Nucleus accumbens (tissue), 56 donors: Measurements from ENCODE around the gene FAM200A.
A peak's percentile ranks its signal among the peaks of the same experiment; 100 is the strongest.
"Not testable (repeated sequence)": the region's sequence is repeated elsewhere in the genome, so short reads cannot be mapped to it uniquely, and the experiment has no call there.

ENCODE experiments used
- DNase-seq, 56 donors: peaks; one replicate each; lab custom pipeline; 2025; lab: John Stamatoyannopoulos, UW

Gene FAM200A

DNA sequence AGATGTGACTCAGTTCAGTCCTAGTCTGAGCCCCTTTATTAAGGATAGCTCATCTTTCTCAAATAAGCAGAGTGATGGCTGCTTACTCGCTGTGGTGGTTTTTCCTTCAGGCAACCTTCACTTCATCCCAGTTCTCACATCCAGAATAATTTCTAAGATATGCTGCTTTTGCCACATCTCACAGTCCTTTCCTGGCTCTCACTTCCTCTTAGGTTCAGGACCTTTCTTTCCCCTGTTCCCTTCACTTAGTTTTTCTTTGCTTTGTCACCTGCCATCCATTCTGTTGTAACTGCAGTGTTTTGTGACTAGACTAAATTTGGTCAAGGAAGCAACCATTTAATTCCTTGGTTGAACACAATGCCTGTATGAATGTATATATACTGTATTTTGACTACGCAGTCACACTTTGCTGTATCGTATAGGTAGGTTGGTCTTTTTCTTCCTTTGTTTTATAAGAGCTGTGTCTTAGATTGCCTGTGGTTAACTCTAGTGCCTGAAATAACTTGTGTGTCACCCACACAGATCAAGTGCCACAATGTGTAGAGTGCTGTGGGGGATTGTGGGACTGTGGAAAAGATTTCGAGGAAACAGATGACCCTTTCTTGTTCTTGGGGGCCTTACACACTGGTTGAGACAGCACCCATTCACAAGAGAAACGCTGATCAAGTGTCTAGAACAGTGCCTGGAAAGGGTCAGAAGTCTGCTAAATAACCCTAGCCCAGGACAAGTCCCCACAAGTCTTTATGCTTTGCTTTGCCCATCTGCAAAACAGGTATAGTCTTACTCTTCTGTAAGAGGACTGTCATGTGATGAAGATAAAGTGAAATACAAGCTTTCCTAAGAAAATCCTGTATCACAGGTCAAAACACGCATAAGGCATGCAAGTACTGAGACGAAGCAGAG, 9.2 kb upstream of the FAM200A start:
- no peak for DNase-seq

DNA sequence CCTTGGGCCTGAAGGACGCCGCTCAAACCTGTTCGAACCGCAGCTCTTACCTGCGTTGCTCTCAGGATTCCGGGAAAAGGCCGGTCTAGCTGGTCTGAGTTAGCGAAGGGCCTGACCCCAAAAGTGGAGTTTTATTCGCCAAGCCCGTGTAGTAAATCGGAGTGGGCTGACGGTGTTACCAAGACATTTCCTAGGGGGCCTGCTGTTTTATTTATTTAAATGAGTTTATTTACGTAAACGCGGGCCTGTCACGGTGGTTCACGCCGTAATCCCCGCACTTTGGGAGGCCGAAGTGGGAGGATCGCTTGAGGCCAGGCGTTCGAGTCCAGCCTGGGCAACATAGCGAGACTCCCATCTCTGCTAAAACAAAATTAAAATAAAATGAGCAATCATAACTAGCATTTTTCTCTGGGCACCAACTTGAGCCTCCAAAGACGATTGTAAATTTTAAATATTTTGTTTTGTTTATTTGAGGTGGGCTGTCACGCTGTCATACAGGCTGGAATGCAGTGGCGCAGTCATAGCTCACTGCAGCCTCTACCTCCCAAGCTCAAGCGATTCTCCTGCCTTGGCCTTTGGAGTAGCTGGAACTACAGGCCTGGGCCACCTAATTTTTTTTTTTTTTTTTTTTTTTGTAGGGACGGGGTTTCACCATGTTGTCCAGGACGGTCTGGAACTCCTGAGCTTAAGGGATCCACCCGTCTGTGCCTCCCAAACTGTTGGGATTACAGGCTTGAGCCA, 7.4 kb upstream of the FAM200A start:
- DNase-seq = peak in 1 of 56 donors; percentile 54

- DNase-seq = peak in 55 of 56 donors; percentile 56 to 96 (median 87)
These were observed 6.6 kb upstream of the FAM200A start, which contains the start of gene ZNF655 for GRCh38 chr7:99558306-99559174. Gene ZNF655 (plus strand): TSS chr7:99558642. CDS start chr7:99560560, 1,918 bp downstream.

- DNase-seq = peak in 5 of 56 donors; percentile 56 to 74 (median 71)
These were observed 6.0 kb upstream of the FAM200A start for GRCh38 chr7:99557940-99558305.

GRCh38 chr7:99557196-99557607, 5.3 kb upstream of the FAM200A start:
- DNase-seq = no peak

- DNase-seq = no peak
These were observed 3.0 kb upstream of the FAM200A start for GRCh38 chr7:99554939-99555338.

GRCh38 chr7:99553039-99553438, 1.1 kb upstream of the FAM200A start:
- no peak for DNase-seq

GRCh38 chr7:99551334-99551733, 580 bp downstream of the FAM200A start:
- DNase-seq = peak in 1 of 56 donors; percentile 9

DNA sequence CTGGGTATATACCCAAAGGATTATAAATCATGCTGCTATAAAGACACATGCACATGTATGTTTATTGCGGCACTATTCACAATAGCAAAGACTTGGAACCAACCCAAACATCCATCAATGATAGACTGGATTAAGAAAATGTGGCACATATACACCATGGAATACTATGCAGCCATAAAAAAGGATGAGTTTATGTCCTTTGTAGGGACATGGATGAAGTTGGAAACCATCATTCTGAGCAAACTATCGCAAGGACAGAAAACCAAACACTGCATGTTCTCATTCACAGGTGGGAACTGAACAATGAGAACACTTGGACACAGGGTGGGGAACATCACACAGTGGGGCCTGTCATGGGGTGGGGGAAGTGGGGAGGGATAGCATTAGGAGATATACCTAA, 2.4 kb downstream of the FAM200A start:
- DNase-seq = not testable (repeated sequence)

GRCh38 chr7:99545308-99545707, 6.6 kb downstream of the FAM200A start:
- DNase-seq = not testable (repeated sequence)

DNA sequence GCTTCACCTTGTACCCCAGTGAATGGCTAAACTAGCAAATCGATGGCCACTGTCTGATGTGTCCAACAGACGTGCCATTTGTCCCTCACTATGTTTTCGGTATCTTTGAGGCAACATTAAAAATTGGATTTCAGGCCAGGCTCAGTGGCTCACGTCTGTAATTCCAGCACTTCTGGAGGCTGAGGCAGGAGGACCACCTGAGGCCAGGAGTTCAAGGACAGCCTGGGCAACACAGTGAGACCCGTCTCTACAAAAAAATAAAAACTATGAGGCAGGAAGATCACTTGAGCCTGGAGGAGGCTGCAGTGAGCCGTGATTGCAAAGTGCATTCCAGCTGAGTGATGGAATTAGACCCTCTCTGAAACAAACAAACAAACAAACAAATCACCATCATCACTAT, 8.0 kb downstream of the FAM200A start:
- no peak for DNase-seq

- no peak for DNase-seq
These were observed 8.7 kb downstream of the FAM200A start for GRCh38 chr7:99543081-99543671.

GRCh38 chr7:99541212-99541611, 10.7 kb downstream of the FAM200A start:
- DNase-seq = no peak

DNA sequence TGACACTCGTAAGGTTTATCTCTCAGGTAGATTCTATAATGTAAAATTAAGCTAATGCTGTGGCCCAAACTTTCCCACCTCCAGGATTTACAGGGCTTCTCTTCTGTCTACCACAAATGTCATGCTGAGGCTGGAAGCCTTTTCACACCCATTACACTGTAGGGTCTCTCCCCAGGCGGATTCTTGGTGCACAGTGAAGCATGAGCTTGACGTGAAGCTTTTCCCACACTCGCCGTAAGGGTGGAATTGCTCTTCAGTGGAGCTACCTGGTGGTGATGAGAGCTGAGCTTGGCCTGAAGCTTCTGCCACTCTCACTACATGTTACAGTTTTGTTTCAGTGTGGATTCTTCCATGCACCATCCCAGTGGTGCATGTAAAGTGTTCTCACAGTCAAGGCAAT, 11.4 kb downstream of the FAM200A start:
- DNase-seq = no peak

DNA sequence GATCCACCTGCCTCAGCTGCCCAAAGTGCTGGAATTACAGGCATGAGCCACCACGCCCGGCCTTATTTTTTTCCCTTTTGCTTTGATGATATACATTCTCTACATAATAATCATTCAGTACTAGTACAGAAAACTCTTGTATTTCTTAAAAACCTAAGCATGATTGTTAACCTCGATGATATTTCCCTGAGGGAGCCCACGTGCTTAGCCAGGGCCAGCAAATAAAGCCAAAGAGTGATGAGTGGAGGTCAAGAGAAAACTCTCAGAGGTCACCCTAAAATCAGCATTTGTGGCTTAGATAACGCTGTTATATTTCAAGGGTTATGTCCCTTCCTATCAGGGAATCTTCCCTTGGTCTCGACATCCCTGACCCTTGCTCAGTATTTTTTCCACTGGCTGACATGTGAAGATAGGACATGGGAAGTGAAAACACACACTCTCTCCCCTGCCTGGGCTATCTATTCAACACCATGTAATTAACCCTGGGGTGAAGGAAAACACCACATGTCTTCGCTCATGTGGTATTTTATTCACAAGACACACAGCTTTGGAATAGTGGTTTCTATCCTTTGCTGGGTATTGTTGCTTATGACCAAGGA, 12.6 kb downstream of the FAM200A start:
- no peak for DNase-seq

DNA sequence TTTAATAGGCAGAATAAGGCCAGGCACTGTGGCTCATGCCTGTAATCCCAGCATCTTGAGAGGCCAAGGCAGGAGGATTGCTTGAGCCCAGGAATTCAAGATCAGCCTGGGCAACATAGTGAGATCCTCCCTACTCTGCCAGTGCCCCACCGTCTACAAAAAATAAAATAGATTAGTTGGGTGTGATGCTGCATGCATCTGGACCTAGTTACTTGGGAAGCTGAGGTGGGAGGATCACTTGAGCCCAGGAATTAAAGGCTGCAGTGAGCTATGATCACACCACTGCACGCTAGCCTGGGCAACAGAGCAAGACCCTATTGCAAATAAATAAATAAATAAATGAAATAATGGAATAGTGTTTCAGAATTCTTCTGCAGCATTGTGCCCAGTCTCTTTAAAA, 16.2 kb downstream of the FAM200A start:
- DNase-seq = no peak

DNA sequence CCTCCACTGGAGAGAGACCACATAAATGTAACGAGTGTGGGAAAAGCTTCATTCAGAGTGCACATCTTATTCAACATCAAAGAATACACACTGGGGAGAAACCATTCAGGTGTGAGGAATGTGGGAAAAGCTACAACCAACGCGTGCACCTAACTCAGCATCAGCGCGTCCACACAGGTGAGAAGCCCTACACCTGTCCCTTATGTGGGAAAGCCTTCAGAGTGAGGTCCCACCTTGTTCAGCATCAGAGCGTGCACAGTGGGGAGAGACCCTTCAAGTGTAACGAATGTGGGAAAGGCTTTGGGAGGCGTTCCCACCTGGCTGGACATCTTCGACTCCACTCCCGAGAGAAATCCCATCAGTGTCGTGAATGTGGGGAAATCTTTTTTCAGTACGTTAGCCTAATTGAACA, 20.6 kb downstream of the FAM200A start:
- no peak for DNase-seq

DNA sequence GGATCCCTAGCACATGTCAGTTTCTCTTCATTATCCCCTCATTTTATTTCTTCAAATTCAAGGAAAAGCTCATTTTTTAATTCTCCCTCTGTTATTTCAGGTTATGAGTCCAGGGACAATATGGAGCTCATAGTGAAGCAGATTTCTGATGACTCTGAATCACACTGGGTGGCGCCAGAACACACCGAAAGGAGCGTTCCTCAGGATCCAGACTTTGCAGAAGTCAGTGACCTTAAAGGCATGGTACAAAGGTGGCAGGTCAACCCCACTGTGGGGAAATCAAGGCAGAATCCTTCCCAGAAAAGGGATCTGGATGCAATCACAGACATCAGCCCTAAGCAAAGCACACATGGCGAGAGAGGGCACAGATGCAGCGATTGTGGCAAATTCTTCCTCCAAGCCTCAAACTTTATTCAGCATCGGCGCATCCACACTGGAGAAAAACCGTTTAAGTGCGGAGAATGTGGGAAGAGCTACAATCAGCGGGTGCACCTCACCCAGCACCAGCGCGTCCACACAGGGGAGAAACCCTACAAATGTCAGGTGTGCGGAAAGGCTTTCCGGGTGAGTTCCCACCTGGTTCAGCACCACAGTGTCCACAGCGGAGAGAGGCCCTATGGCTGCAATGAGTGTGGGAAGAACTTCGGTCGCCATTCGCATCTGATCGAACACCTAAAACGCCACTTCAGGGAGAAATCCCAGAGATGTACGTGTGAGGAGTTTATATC, 26.0 kb downstream of the FAM200A start:
- DNase-seq = no peak

- DNase-seq = no peak
These were observed 30.5 kb downstream of the FAM200A start for GRCh38 chr7:99521399-99521798.
